ENCODE measurements around the gene HDAC9.

DNA sequence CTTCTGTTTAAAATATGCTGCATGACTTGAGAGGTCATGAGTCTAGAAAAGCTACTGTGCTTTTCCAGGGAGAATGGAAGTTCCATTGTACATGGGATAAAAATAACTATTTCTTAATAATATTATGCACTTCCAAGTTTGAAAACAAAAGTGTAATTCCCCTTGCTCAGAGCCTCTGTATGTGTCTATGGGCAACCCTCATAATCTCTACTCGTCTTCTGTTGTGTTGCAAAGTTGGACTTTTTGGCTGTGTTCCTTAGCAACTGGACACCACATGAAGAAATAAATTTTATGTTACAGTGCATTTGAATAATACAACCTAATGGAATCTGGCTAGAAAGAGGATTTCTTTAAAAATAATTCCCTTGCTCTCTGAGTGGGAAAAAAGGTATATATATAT is 379.3 kb downstream of the HDAC9 start:
- no peak for TF ChIP-seq POLR2AphosphoS5 (IDR thresholded peaks at IDR 0.05; ENCODE audit: insufficient read depth in 1 of 2, low read depth in 1 of 2)
- TF ChIP-seq, protein P1, sequence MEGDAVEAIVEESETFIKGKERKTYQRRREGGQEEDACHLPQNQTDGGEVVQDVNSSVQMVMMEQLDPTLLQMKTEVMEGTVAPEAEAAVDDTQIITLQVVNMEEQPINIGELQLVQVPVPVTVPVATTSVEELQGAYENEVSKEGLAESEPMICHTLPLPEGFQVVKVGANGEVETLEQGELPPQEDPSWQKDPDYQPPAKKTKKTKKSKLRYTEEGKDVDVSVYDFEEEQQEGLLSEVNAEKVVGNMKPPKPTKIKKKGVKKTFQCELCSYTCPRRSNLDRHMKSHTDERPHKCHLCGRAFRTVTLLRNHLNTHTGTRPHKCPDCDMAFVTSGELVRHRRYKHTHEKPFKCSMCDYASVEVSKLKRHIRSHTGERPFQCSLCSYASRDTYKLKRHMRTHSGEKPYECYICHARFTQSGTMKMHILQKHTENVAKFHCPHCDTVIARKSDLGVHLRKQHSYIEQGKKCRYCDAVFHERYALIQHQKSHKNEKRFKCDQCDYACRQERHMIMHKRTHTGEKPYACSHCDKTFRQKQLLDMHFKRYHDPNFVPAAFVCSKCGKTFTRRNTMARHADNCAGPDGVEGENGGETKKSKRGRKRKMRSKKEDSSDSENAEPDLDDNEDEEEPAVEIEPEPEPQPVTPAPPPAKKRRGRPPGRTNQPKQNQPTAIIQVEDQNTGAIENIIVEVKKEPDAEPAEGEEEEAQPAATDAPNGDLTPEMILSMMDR (IDR thresholded peaks at IDR 0.05): no peak

All from vagina (tissue), 2 donors.